Activated CD4-positive, alpha-beta T cell treated with anti-CD3 and anti-CD28 coated beads, Interleukin-2, amount 50 U/mL, for 1 hour (primary cell): Measurements from ENCODE around the gene CCDC33.
A peak's percentile ranks its signal among the peaks of the same experiment; 100 is the strongest.

Experiments used
- DNase-seq: peaks from one replicate; pipeline ENCODE4 v3.0.0-alpha.2; 2020

CCDC33 gene

DNA sequence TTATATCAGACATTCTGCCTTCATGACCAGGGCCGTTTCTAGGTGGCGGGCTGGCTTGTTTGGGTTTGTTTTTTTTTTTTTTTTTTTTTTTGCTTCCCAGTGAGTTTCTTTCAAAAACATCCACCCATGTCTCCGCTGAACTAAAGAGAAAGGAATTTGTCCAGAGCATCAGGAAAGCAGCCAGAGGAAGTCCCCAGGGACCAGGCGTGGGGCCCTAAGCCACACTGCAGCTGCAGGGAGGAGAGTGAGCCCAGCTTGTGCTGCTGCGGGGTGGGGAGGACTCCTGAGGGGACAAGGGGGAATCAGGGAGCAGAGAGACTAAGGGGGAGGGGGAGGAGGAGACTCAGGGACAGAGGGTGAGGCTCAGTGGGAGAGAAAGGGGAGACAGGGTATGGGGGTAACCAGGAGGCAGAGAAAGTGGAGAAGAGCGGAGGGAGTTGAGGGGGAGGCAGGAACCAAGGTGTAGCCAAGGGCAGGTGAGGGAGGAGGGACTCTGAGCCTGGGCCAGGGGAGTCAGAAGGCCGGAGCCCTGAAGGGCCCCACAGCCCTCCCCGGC, 81.8 kb downstream of the CCDC33 start:
- no peak for DNase-seq

- no peak for DNase-seq
Measured at GRCh38 chr15:74318376-74319137, 82.4 kb downstream of the CCDC33 start.

GRCh38 chr15:74319138-74319460, 83.0 kb downstream of the CCDC33 start:
- DNase-seq = no peak

DNA sequence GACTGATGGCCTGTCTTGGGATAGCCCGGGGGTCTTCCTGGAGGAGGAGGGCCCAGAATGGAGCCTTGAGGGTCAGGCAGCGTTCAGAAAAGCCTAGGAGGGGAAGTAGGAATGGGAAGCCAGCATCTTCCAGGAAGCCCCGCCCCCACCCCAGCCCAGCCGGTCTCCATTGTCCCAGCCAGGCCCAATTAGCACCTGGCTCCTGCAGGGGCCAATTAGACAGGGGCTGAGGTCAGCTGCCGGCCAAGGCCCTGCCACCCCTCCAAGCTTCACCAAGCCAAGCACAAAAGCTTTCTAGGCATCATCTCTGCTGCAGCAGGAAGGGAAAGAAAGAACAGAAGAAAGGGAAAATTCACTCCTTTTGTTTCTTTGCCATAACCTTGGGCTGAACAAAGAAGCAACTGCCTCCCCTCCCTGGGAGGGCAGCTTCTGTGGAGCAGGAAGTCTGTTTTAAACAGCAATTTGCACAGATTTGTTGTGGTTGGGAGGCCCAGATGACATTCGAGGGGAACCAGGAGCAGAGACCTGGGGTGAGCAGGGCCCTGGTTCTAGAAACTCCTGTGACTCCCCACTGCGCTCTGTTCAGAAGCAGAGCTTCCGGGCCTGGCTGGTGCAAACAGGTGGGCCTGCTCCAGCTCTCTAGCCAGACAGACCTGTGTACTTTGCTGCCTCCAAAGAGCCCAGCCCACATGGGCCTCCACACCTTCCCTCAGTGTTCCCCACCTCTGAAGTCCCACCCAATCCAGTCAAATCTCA, 83.6 kb downstream of the CCDC33 start:
- DNase-seq = no peak

DNA sequence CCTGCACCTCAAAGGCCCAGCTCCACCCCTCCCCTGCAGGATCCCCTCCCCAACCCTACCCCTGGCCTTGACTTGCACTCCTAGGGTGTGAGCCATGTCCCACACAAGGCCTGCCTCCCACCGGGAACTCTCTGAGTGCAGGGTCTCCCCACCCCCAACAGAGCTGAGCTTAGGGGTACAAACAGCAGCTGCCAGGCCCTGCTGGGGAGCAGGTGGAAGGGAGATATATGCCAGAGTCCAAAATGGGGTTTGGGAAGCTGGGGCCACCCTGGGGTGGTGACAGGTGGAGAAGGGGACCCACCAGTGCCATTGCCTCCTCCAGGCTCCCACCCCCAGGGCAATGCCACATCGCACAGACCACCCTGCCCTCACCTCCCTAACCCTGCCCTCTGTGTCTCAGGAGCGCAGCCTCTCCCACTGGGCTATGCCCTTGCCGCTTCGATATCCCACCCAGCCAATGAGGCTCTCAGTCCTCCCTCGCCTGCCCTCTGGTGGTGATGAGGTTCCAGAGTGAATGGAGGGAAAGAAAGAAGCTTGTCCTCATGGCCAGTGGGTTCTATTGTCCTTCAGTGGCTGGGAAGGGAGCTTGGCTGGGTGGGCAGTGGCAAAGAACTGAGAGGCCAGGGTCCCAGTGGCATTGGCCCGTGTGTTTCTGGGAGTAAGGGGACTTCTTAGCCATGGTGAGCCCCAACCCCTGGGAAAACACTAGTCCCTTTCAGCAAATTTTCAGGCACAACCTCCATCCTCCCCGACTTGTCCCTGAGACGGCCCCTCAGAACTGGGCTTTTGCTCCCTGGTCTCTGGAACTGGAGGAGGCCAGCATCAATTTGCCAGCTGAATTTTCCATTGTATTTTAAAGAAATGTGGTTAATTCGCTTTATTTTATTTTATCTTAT, 84.5 kb downstream of the CCDC33 start:
- peak; percentile 39 for DNase-seq

DNA sequence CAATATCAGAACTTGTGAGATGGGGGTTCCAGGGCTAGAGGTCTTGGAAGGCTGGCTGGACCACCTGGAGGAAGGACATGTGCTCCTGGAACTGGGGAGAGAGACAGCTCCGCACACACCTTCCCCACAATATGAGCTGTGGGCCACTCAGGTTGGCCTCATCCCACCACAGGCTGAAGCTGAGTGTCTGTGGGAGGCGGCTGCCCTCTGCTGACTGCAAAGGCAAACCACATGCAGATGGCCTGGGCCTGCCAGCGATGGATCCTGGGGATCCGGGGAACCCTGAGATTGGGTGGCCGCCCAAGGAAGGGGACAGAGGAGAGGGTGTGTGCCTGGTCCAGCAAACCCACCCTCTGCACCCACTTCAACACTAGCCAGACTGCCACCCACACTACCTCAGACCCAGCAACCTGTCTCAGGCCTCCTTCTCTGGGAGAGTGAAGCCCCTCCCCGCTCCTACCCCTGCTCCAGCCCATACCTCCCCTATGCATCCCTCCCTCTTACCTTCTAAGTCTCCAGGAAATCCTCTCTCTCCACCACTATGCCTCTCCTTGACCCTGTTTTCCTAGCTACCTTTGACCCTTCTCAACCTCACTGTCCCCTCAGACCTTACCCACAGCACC, 86.5 kb downstream of the CCDC33 start:
- DNase-seq = peak; percentile 52

DNA sequence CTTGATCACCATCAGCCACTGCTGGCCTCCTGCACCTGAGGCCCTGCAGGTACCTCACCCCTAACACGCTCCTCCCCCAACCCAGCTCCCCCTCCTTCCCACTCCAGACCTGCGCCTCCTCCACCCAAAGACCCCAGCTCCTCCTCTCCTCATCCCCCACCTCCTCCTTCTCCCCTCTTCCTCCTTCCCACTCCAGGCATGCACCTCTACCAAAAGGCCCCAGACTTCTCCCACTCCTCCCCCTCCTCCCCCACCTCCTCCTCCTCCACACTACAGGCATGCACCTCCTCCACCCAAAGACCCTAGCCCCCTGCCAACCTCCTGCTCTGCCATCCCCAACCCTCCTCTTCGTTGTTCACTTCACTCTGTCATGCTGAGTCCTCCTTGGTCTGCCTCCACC, 88.6 kb downstream of the CCDC33 start:
- no peak for DNase-seq

GRCh38 chr15:74326746-74327145, 90.6 kb downstream of the CCDC33 start:
- no peak for DNase-seq

DNA sequence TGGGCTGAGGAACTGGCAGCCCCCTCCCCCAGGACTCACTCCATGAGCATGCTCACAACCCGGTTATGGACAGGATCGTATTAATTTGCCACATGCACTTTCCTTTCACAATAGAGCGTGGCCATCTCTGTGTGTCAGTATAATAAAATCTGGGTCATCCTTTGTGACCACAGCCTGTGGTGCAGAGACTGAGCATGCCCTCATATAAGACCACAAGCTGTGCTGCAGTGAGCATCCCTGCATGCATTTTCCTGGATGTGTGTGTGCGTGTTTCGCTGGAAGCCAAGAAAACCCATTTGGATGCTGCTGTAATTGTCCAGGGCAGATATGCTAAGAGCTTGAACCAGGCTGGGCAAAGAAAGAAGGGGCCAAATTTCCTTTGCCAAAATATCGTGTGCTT, 91.6 kb downstream of the CCDC33 start:
- DNase-seq = no peak

- DNase-seq = no peak
Measured at GRCh38 chr15:74328331-74329056, 92.4 kb downstream of the CCDC33 start.

DNA sequence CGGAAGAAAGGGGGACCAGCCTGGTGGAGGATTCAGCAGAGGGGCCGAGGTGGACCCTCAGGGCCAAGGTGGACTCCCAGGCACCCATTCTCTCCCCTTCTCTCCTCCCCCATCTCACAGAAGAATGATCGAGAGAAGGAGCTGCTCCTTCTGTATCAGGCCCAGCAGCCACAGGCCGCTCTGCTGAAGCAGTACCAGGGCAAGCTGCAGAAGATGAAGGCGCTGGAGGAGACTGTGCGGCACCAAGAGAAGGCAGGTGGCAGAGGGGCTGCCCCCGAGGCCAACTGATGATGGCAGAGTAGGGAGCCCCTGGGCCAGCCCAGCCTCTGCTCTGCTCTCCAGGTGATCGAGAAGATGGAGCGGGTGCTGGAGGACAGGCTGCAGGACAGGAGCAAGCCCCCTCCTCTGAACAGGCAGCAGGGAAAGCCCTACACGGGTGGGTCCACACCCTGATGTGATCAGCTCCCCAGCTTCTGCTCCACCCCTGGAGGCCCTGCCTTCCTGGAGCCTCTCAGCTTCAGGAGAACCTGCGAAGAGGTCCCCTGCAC, 94.8 kb downstream of the CCDC33 start:
- no peak for DNase-seq

DNA sequence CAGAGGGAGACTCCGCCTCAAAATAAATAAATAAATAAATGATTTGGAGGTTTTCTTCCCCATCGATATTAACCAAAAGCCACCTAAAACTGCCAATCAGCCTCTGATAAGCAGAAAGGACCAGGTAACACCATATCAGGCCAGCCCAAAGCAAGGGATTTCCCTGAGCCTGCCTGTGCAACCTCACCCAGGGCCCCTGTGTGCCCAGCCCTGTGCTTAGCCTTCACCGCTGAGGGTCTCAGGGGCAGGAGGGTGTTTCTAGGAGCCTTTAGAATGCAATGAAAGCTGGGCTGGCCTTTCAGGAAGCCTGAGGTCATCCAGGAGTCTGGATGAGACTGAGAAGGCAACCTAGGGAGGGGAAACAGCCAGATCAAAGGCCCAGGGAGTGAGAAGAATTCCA, 95.9 kb downstream of the CCDC33 start:
- DNase-seq = no peak

DNA sequence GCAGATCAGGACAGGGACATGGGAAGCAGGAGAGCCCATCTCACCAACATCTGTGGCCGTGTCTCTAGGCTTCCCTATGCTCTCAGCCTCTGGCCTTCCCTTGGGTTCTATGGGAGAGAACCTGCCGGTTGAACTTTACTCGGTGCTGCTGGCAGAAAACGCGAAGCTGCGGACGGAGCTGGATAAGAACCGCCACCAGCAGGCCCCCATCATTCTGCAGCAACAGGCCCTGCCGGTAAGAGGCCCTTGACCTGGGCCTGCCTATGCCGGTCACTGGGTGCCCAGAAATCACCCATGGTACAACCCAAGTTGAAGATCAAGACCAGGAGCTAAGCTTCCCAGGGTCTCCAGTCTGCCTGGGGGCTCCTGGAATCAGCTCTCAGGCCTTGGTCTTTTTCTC, 96.5 kb downstream of the CCDC33 start:
- no peak for DNase-seq

DNA sequence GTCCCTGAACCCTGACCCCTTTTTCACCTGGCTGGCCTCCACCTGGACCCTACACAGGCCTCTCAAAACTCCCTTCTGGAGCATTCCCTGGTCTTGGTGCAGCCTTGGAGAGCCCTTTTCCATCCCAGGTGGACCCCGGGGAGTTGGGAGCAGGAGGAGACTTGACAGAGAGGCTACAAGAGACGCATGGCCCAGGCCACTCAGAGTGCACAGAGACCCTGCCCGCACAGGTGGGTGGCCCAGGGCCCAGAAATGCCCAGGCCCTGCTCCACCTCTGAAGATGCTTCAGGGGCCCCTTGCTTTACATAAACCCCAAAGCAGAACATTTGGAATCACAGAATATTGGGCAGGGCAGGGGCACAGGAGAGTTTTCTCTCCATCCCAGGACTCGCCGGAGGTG, 97.0 kb downstream of the CCDC33 start:
- no peak for DNase-seq

- no peak for DNase-seq
Measured at GRCh38 chr15:74333662-74334061, 97.5 kb downstream of the CCDC33 start.

DNA sequence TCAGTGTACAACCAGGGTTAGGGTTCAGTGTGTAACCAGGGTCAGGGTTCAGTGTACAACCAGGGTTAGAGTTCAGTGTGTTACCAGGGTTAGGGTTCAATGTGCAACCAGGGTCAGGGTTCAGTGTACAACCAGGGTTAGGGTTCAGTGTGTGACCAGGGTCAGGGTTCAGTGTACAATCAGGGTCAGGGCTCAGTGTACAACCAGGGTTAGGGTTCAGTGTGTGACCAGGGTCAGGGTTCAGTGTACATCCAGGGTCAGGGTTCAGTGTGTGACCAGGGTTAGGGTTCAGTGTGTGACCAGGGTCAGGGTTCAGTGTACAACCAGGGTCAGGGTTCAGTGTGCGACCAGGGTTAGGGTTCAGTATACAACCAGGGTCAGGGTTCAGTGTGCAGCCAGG, 98.0 kb downstream of the CCDC33 start:
- DNase-seq = no peak

DNA sequence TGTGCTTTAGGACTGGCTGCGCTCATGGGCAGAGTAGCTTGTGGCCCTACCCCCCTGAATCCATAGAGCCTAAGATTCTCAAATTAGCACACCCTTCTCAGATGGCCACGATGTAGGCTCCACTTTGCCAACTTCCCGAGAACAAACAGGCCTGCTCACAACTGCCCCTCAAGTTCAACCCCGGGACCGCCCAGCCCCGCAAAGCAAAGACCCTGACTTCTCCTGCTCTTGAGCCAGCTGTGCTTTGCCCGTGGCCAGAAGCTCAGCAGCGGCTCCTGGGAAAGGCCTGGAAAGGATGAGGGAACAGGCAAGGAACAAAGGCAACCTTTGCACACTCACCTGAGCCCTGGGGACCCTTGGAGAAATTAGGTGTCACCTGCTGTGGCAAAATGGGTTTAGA, 99.3 kb downstream of the CCDC33 start:
- DNase-seq = no peak

GRCh38 chr15:74336061-74337005, 100.2 kb downstream of the CCDC33 start:
- DNase-seq = no peak

DNA sequence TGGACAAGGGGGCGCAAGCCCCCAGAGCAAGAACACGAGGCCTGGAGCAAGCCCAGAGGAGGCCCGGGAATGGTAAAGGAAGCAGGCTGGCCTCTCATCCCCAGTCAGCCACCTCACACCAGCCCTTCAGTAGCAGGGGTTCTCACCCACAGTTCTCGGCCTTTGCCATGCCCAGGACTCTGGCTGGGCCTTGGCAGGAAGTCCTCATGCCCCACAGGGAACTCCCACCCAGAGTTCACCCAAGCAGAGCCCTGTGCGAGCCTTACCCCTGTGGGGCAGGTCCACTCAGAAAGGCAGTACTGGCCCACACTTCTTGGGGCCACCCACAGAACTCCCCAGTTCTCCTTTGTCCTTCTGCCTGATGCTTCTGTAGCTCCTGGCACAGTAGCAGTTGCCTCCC, 101.0 kb downstream of the CCDC33 start:
- no peak for DNase-seq

DNA sequence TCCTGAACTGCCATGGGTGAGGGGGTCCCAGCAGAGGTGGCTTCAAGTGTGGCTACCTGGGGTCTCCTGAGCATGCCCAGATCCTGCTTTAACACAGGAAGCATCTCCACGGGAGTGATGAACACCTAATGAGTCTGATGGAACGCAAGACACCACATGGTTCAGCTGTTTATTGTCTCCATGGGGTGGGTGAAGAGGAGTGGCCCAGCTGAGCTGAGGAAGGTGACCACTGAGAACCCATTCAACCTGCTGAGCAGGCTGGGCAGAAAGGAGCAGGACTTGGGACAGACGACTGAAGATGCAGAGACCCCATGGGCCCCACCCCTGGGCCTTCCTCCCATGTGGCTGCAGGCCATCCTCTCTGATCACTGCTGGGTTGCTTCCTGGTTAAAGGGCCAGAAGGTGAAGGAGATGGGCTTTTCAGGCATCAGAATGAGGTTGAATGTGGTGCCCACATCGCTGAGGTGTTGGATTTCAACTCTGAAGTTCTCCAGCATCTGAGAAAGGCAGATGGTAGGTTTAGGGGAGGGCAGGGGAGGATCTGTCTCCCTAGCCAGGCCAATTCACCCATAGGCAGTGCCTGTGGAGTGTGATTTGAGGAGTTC, 101.6 kb downstream of the CCDC33 start:
- DNase-seq = no peak
